ENCODE data around the gene SLC4A5.

SLC4A5 gene

DNA sequence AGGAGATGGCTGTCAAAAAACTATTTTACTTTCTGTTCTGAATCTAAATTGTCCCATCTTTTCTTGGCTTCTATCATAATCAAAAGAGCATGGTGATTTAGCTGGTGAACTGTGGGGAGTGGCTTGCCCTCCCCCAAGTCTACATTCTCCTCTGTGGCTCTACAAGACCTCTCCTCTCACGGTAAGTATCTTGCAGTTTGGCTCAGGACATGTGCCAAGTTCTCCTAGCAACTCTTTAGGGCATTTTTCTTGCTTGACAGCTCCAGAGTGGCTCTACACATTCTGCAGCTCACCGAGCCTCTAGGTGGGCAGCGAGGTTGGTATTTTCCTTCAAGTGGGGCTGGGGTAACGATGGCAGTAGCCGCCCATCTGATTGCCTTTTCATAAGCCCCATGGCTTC, 29.1 kb downstream of the SLC4A5 start:
- no peak for DNase-seq (ENCODE audit: low spot score)

DNA sequence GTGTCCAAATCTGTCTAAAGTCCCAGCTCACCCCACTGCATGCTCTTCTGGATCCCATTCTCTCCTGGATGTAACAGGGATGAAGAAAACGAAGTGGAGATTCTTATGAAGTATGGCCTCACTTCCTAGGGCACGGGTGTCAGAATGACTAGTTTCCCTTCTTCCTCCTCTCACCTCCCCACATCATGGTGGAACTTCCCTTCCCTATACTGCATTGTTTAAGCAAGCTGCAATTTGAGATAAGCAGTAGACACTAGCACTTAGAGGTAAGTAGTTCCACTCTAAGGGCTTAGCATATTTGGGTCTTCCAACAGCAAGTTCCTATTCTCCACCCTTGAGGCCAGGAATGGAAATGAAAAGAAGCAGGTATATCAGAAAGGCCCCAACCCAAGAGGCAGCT, 29.7 kb downstream of the SLC4A5 start:
- DNase-seq (ENCODE audit: low spot score) = no peak

DNA sequence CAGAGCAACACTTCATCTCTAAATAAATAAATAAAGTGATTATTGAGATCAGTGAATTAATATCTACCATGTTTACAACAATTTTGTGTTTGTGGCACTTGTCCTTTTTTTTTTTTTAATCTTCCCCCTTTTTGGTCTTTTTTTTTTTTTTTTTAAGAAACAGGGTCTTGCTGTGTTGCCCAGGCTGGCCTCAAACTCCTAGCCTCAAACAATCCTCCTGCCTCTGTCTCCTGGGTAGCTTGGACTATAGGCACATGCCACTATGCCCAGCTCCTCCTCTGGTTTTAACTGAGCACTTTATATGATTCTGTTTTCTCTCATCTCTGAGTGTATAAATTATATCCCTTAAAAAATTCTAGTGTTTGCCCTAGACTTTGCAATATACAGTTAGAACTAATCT, 30.3 kb downstream of the SLC4A5 start:
- DNase-seq (ENCODE audit: low spot score) = no peak

GRCh38 chr2:74307720-74308119, 35.5 kb downstream of the SLC4A5 start:
- no peak for DNase-seq (ENCODE audit: low spot score)

- DNase-seq (ENCODE audit: low spot score) = no peak
Observed at GRCh38 chr2:74304332-74305148, 38.7 kb downstream of the SLC4A5 start.

GRCh38 chr2:74302865-74303264, 40.4 kb downstream of the SLC4A5 start:
- DNase-seq (ENCODE audit: low spot score) = no peak

DNA sequence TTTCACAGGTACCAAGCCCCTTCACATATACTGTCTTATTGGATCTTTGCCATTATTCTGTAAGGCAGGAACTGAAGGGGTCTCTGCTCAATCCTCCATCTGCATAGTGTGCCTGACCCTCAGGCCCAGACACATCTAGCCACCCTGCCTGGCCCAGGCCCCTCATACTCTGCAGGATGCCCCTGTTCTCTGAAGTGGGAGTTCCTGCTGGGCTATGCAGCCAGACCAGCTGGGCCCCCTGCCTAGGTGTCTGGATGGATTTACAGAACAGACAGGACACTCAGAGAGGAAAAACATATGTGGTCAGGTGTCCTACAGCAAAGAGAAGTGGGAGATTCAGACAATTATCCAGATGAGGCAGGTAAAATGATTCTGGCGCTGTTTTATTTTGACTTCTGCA, 42.0 kb downstream of the SLC4A5 start:
- no peak for DNase-seq (ENCODE audit: low spot score)

DNA sequence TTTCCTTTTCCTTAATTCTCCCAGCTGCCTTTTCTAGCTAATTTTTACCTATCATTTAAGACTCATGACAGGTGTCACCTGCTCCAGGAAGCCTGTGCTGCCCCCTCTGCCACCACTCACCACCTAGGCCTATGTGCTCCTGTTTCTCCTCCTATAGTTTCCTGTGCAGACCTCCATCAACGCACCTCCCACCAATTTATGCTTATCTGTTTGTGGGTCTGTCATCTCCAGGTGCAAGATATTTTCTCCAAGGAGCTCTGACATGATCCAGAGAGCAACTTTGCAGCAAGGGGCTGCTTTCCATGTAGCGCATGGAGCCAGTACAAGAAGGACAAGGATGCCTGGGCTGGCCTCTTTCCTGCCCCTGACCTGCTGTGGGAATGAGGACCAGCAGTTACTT, 42.7 kb downstream of the SLC4A5 start:
- DNase-seq (ENCODE audit: low spot score) = no peak

DNA sequence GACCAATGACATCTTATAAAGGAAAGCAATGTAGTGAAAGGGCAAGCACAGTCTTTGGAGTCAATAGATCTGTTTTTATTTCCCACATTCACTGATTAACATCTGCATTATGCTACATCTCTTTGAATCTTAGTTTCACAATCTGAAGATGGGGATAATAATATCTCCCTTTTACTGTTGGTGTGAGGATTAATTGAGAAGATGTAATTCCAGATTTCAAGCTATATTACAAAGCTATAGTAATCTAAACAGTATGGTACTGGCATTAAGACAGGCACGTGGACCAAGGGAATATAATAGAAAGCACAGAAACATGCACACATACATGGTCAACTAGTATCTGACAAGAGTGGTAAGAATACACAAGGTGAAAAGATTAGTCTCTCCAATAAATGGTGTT, 45.3 kb downstream of the SLC4A5 start:
- DNase-seq (ENCODE audit: low spot score) = no peak

DNA sequence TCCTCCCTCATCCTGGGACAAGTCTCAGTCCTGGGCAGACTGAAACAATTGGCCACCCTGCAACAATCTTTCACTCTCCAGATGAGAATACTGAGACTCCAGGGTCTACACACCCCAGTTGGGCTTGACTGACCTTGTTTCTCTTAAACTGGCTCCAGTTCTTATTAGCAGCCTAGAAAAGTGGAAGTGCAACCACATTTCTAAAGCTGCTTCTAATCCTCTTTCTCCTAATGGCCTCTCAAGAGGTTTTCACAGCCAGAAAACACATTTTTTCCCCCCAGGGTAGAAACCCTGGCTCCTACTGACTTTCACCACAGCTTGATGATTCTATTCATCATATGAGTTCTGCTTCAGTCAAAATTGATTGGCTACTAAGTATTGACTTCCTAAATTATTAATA, 45.8 kb downstream of the SLC4A5 start:
- no peak for DNase-seq (ENCODE audit: low spot score)

- no peak for DNase-seq (ENCODE audit: low spot score)
Observed at GRCh38 chr2:74293191-74293991, 49.8 kb downstream of the SLC4A5 start.

DNA sequence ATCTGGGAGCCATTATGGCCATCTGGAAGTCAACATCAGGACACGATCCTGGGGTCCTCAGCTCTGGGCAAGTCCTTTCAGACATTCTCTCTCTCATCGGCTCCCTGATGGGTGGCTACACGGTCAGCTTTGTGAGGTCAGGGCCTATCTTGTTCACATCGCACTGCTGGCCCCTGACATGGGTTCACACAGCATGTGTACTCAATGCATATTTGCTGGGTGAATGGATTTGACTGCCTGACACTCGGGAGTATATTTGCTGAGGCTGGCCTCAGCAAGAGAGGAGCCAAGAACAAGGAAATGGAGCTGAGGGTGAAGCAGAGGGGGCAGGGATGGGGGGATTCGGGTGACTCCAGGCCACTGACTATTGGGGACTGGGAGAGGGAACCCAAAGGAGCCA, 50.5 kb downstream of the SLC4A5 start:
- no peak for DNase-seq (ENCODE audit: low spot score)

DNA sequence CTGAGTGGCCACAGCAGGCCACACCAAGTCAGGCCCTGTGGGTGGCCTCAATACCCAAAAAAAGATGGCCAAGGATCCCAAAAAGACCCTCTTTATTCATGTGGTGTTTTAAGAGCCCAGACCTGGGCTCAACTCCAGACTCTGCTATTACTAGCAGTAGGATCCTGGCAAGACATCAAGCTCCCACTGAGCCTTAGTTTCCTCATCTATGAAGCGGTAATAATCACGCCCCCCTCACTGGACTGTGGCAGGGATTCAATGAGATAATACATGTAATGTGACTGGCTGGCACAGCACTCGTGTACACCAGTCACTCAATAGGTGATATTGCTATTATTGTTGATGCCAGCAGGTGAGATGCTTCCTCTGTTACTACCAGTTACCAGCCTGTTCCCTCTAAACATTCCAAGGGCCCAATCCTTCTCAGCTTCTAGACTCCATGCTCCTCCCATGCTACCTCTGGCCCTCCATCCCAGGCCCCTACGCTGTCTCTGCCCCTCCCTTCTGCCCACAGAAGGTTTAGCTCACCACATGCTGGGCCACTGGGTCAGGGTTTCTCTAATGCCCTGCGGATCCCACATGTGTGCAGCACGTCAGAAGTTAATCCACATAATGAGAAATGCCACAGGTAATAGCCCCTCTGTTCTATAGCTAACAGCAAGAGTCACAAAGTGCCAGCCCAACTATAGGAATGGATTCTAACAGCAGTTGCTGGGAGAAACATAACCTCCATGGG, 51.2 kb downstream of the SLC4A5 start:
- no peak for DNase-seq (ENCODE audit: low spot score)

DNA sequence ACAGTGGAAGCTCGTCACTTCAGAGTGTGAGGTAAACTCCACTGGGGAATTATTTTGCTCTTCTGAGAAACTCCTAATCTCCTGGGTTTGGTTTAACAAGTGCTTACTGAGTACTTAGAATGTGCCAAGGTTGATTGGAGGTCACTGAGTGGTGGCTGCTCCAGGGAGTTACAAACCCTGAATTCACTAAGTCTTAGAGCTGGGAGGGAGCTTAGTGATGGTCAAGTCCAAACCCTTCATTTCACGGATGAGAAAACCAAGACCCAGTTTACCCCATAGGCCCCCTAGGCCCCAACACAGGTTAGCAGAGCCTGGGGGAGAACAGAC, 52.0 kb downstream of the SLC4A5 start:
- no peak for DNase-seq (ENCODE audit: low spot score)

- no peak for DNase-seq (ENCODE audit: low spot score)
Observed at GRCh38 chr2:74290466-74291217, 52.6 kb downstream of the SLC4A5 start.

DNA sequence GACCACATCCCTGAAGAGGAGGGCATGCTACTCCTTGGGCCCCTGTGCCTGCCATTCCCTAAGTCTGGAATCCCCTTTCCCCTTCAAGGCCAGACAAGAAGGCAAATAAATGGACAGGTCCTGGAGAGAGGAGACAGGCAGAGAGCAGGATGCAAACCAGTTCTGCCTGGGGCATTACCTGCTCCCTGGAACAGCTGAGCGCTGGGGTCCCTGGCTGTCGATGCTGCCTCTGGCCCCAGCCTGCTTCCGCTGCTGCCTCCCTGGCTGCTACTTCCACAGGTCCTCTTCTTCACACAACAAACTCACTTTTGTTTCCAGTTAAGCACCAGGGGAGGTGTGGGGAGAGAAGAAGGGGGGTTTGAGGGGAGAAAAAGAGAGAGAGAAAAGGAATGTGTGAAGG, 53.1 kb downstream of the SLC4A5 start:
- DNase-seq (ENCODE audit: low spot score) = no peak

- DNase-seq (ENCODE audit: low spot score) = no peak
Observed at GRCh38 chr2:74286725-74287124, 56.5 kb downstream of the SLC4A5 start.

DNA sequence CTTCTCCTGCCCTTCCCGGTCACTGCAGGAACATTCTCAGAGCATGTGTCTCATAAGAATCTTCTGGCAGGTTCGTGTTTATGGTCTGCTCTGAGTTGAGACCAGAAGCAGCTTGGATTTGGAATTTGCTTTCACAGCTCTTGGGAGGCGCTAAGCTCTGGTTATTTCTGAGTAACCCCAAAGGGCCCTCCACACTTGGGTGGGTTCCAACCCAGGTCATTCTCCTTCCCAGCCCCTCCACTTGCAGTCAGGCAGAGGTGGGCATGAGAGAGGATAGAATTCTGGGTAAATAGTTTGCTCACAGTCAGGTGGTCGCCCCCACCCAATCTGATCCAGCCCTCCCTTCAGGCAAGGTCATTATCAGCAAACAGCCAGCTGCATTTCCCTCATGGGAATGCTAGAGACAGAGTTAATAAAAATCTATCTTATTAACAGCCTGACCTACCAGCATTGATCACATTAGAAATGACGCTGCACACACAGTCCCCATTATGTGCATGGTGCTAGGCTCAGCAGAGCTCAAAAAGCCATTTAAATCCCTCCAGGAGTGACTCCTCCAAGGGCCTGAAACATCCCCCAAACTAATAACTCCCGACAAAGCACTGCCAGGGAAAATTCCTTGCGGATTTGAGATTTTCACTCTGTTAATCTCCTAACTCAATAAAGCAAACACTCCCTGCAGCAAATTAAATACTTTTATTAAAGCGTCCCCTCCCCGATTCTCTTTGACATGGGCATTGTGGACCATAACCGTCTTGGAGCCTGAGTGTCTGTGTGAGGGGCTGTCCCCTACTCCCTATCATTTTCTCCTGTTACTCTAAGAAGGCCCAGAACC, 61.9 kb downstream of the SLC4A5 start:
- no peak for DNase-seq (ENCODE audit: low spot score)

DNA sequence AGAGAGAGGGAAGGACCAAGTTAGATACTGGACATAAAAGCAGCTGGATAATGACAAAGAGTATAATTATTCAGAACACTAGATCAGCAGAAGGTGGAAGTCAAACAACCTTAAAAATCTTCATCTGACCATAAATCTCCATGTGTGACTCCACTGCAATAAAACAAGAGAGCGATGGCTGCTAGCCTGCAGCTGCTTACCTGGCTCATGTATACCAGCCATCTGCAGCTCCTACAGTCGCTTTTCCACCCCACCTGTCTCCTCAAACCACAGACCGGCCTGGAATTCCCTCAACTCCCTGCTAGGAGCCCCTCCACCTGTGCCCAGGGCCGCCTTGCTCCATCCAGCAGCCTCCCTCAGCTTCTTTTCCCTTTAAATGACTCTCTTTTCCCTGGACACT, 64.5 kb downstream of the SLC4A5 start:
- DNase-seq (ENCODE audit: low spot score) = no peak

- DNase-seq (ENCODE audit: low spot score) = no peak
Observed at GRCh38 chr2:74278176-74278575, 65.0 kb downstream of the SLC4A5 start.

DNA sequence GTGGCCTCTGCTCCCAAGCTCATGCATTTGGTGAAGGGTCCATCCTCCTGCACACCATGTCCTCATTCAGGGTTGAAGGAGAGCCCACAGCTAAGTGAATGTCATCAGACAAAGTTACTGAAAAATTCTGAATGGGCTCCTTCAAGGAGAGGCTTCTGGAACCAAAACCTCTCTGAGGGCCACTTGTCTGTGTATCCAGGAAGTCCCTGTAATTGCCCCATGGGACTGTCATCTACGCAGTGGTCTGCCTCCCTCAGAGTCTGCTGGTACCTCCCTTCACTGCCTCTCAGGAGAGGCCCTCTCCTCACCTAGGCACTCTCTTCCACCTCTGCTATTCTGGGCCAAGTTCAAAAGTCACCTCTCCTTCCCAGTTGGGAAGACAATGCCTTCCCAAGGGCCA, 68.0 kb downstream of the SLC4A5 start:
- no peak for DNase-seq (ENCODE audit: low spot score)
